SK-N-SH (cell line): Measurements from ENCODE around the gene PHLPP1.

Source experiments
- CTCF ChIP-seq: fragments of 200-600 bp; sonication (generic); IDR thresholded peaks from 2 replicates; pipeline ENCODE4 v1.6.1; 2017; ENCODE audit warnings: antibody characterized with exemption, mild to moderate bottlenecking, moderate library complexity
- EZH2phosphoT487 ChIP-seq: fragments of 200-600 bp; sonication (generic); IDR thresholded peaks from 2 replicates; pipeline ENCODE4 v1.6.1; 2017; ENCODE audit warnings: low read depth, mixed run types, mild to moderate bottlenecking, antibody characterized with exemption, moderate library complexity, borderline replicate concordance
- MAX ChIP-seq: IDR thresholded peaks from 2 replicates; pipeline ENCODE4 v1.4.0; 2012; ENCODE audit warnings: low read depth
- MEF2A ChIP-seq: IDR thresholded peaks from 2 replicates; pipeline ENCODE4 v1.4.0; 2012; ENCODE audit warnings: low read depth, borderline replicate concordance
- POLR2AphosphoS5 ChIP-seq: IDR thresholded peaks from 2 replicates; pipeline ENCODE4 v1.6.1; 2012; ENCODE audit warnings: low read depth, low read length
- SMC3 ChIP-seq: IDR thresholded peaks from 2 replicates; pipeline ENCODE4 v1.6.1; 2012; ENCODE audit warnings: low read depth, low read length, improper control_type of control experiment
- TAF1 ChIP-seq: IDR thresholded peaks from 2 replicates; pipeline ENCODE4 v1.6.1; 2012; ENCODE audit warnings: low read depth, mild to moderate bottlenecking, low read length, moderate library complexity, borderline replicate concordance
- YY1 ChIP-seq: IDR thresholded peaks from 2 replicates; pipeline ENCODE4 v1.4.0; 2012; ENCODE audit warnings: low read depth, mild to moderate bottlenecking

GRCh38 chr18:62810682-62811081, 95.3 kb downstream of the PHLPP1 start:
- TF ChIP-seq YY1 (no peak), MAX (no peak), CTCF (no peak), SMC3 (no peak), POLR2AphosphoS5 (no peak), MEF2A (no peak), TAF1 (no peak), EZH2phosphoT487 (no peak)
